Esophagus mucosa (tissue), 1 donor: ENCODE data around the gene SUPT7L. TPM values are rescaled to one million over a fixed set of nuclear protein-coding genes. Genes with fewer than 3 reads are reported as not detected.

ENCODE experiments used
- ATAC-seq: fragments of 200-7000 bp; cut with Tn5 transposase; one replicate; pipeline ENCODE4 v1.9.1; 2020
- total RNA-seq: library from RNA; stranded (reverse); gene quantifications from one replicate; pipeline ENCODE4 v1.2.4, GENCODE V29; 2023
- donor health status: DM: yes; HTN: yes; CAD: no.

SUPT7L gene, protein sequence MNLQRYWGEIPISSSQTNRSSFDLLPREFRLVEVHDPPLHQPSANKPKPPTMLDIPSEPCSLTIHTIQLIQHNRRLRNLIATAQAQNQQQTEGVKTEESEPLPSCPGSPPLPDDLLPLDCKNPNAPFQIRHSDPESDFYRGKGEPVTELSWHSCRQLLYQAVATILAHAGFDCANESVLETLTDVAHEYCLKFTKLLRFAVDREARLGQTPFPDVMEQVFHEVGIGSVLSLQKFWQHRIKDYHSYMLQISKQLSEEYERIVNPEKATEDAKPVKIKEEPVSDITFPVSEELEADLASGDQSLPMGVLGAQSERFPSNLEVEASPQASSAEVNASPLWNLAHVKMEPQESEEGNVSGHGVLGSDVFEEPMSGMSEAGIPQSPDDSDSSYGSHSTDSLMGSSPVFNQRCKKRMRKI
- 11.7 TPM for total RNA-seq

DNA sequence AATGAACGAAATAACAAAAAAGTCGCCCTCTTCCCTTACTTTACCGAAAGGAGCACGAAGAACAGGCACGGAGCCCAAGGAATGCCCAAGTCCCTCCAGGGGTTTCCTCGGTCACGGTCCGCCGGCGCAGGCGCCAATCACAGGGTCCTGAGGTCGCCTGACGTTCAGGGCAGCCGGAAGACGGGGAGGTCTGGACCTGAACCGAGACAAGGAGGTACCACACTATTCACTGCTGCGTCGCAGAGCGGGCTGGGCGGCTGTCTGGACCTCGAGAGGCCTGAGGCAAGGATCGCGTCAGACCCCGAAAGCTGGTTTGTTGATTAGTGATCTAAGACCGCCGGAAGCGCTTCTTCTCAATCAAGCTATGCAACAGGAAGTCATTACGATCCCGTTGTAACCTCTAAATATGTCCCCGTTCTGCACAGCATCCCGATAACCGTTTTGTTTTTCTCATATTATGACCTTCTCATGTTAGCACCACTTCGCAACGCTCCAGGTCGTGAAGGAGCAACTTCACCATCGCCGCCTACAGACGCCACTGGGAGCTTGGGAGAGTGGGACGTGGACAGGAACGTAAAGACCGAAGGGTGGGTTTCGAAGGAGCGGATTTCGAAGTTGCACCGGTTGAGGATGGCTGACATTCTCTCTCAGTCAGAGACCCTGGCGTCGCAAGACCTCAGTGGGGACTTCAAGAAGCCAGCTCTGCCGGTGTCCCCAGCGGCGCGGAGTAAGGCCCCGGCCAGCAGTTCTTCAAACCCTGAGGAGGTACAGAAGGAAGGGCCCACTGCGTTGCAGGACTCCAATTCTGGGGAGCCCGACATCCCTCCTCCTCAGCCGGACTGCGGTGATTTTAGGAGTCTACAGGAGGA lies at the start of gene SUPT7L, which contains the start of gene SLC4A1AP:
Gene SUPT7L (minus strand): TSS at position 330 of the 869 bp plus-strand sequence. CDS start 1,422 bp downstream, outside the sequence.
Gene SLC4A1AP (plus strand): TSS at position 605 of the 869 bp plus-strand sequence. CDS start 26 bp downstream, at position 631.
- peak; percentile 78 for ATAC-seq

DNA sequence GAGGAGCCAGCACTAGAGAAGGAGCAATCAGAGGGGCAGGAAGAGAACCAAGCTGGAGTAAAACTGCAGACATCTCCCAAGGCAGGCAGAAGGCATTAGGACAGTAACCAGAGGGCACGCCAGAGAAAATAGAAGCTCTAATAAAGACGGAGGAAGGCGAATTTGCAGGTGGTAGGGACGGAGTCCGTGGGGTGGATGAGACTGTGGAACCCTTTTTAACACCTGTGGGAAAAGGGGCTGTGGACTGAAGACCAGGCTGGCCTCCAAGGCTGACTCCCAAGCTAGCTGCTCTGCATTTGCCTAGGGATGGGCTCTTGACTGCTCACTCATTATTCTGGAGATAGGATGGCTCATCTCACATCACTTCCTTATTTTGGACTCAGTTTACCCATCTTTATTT lies 49.8 kb upstream of the SUPT7L start:
- ATAC-seq = no peak

DNA sequence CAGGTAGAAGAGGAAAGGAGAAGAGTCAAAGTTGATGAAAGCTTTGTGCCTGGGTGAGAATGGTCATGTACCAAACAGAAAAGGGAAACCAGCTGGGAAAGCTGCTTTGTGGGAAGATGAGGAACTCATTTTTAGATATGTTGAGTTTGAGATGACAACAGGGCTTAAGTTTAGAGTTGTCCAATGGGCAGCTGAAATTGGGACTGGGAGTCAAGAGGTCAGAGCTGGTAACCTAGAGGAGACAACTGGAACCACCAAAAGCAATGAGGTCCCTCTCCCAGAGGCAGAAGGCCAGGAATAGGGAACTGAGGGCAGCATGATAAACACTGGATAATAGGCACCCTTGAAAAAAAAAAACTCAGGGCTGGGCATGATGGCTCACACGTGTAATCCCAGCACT lies 49.1 kb upstream of the SUPT7L start:
- no peak for ATAC-seq

DNA sequence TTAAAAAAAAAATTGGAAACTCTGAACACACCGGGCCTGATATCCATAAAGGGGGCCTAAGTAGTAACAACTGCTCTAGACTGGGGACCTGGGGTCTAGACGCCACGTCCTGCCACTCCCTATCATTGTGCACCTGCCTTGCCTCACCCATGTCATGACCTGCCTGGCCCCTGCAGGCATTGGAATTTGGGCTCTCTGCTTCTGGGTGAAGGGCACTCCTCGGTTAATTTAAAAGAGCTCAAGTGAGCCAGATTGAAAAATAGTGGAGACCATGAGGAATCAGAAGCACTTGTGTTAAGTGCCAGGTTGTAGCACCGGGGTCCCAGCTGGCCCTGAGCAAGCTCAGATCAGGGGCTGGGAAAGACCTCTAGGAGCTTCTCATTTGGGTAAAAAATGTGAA lies 48.4 kb upstream of the SUPT7L start:
- ATAC-seq = peak; percentile 67

DNA sequence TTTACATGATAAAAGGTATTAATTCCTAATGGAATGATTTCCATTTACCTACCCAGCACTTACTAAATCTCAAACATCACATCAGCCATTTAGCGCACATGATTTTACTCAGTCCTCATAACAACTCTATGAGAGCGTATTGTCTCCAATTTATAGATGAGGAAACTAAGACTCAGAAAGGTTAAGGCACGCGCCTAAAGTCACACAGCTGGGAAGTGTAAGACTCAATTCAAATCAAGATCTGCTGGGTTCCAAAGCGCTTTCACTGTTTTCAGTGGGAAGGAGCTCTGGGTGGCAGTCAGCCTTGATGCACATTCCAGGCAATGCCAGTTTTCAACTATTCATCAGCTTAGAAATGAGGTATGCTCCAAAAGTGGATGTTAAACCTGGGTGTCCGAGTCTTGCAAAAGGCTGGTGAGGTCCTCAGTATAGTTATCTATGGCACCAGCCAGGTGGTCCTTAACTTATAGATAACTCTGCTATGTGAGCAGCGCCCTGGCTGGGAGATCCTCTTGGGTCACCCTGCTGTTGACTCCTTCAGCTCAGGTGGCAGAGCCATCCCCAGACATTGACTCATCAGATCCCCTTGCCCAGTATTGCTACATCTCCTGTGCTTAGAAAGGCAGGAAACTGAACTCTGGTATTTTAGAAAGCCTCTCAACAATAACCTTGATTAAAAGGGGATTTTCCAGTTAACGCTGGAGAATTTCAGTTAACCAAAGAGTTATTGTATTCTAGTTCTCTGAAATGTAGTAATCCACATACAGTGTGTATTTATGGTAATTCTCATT lies 47.4 kb upstream of the SUPT7L start:
- ATAC-seq = peak; percentile 39

DNA sequence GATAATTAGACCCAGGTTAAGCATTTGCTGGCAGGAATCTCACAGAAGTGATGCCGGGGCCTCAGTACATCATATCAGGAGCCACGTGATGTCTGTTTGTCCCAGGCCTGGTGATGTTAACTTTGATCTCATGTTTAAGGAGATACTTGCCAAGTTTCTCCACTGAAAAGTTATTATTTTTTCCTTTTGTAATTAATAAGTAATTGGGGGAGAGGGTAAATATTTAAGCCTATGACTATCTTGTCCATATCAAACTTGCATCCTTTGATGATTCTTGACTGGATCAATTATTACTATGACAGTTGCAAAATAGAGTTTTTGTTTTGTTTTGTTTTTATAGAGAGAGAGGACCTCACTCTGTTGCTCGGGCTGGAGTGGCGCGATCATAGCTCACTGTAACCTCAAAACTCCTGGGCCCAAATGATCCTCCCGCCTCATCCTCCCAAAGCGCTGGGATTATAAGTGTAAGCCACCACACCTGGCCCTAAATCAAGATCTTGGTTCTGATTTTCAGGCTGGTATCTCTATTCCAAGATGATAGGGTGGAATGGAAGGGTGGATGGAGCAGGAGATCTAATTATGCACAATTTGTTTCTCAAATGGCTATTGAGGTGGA lies 46.7 kb upstream of the SUPT7L start:
- no peak for ATAC-seq

DNA sequence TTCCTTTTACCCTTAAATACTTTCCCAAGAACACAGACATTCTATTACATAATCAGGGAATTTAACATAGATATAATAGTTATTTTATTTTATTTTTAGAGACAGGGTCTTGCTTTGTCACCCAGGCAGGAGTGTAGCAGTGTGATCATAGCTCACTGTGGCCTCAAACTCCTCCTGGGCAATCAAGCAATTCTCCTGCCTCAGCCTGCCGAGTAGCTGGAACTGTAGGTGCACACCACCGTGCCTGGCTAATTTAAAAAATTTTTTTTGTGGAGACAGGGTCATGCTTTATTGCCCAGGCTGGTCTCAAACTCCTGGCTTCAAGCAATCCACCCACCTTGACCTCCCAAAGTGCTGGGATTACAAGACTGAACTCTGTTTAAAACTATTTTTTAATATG lies 45.9 kb upstream of the SUPT7L start:
- ATAC-seq = no peak

DNA sequence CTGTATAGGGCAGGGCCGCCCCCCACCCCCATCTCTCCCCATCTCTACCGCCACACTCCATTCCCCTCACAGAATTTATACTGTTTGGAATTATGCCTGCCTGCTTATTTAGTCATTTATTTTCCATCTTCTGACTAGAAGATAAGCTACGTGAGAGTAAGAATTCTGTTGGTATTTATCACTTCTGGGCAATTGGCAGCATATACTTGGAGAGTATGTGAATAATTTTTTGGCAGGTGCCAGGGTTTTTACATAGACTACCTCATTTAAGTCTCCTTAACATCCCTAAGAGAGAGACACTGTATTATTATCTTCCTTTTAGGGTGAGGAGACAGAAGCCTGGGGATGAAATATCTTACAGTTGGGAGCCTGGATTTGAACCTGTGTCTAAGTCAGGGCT lies 45.3 kb upstream of the SUPT7L start:
- no peak for ATAC-seq

DNA sequence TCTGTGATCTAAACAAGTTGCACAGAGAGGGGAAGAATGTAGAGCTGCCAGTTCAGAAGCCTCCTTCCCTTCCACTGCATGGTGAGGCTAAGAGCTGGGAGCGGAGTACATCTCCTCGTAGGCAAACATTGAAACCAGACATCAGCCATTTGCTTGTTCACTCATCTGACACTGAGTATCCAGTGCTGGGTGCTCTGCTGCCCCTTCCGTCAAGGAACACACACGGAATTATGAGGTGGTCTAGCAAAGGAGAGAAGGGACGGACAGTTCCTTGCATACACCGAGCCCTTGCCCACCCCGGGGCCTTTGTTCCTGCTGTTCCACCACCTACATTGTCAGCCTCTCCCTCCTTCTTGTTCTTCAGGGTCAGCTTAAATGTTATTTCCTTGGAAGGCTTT lies 44.8 kb upstream of the SUPT7L start:
- ATAC-seq = no peak

DNA sequence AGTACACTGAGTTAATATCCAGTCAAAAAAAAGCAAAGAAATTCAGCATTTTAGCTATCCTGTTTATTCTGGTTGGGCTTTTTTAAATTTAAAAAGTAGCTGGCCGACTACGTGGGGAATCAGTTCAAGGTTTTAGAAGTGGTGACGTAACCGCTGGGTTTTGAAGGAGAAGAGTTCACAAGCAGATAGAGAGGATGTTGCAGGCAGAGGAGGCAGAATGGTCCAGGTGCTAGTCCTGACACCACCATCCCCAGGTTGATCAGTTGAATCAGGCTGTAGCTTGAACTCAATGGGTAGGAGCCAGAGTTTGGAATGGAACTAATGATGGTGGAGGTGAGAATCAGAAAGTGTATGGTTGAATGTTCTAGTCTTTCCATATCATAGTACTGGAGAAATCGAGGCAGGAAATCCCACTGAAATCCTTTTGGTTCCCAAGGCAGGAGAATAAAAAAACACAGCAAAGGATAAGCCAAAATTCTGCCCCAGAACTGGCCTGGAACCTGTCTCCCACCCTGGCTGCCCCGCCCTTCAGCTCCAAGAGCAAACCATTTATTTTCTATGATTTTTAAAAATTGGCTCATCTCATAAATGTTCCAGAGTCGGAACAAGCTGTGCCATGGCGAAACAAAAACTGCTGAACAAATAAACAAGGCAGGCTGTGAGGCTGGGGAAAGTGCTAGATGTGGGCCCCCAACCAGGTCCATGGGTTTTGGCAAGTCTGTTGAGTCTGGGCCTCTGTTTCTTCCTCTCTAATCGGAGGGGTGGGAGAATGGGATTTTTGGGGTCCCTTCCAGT lies 44.2 kb upstream of the SUPT7L start:
- ATAC-seq = no peak

DNA sequence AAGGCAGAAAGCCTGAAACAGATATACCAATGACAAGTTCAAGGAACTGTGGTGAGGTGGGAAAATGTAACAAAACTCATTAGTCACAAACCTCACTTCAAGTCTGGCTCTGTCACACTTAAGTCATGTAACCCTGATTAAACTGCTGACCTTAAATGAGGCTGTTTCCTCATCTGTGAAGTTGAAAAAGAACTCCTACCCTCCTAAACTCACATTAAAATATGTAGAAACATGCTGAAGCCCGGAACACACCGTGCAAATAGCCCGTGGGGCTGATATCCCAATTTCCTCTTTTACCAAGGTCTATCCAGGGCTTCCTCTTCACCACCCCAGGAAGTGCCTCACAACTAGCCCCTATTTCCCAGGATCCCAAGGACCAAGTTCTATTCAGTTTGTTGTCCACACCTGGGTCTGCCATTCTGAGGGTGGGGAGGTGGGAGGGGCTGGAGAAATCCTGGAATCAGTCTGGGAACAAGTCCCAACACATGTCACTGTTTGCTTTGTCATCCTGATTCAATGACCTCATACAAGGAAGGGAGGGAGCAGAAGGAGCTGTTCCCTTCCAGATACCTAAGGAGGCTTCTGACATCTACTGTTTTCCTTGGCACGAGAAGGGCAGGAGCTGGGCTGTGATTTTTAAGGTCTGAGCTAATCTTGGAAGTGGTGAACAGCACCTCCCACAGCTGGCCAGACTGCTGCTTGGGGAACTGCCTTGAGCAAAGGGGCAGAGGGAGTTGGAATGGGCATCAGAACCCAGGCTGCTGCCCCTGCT lies 42.6 kb upstream of the SUPT7L start:
- peak; percentile 87 for ATAC-seq

DNA sequence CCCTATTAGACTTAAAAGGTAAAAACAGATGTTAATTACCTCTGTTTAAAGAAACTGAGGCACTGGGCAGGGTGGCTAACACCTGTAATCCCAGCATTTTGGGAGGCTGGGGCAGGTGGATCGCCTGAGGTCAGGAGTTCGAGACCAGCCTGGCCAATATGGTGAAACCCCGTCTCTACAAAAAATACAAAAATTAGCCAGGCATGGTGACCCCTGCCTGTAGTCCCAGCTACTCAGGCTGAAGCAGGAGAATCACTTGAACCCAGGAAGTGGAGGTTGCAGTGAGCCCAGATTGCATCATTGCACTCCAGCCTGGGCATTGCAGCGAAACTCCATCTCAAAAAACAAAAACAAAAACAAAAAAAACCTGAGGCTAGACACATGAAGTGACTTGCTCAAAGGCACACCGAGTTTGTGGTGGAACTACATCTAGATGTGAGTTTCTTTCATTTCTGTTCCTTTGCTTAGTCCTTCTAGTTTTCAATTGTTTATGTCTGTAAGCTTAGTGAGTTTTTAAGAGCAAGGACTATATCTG lies 41.0 kb upstream of the SUPT7L start:
- ATAC-seq = no peak

DNA sequence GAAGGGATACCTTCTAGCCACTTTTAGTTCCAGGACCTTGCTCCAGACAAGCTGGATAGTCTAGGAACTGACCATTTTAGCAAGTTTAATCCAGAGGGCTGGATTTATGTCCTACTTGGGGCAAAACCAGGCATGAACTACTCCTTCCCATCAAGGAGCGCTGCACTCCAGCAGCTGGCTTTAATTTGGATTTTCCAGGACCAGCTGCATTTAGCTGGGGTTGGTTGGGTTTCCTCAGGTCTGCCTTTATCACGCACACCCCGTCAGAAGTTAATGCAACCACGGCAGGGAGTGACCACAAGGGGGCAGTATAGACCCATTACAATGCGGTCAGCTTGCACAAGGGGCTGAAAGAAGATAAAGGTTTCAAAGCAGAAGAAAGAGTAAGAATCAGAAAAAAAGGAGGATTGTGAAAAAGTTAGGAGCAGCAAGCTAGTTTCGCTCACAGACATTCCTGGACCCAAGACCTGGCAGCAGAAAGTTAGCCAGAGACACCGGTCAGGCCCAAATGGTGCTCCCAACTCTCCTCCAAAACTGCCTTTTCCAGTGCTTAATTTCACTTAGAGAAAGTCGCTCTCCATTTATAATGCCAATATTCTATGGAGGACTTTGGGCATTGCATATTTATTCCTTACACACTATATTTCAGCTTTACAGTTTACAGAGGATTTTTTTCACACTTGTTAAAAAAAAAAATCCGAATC lies 40.4 kb upstream of the SUPT7L start:
- peak; percentile 55 for ATAC-seq

DNA sequence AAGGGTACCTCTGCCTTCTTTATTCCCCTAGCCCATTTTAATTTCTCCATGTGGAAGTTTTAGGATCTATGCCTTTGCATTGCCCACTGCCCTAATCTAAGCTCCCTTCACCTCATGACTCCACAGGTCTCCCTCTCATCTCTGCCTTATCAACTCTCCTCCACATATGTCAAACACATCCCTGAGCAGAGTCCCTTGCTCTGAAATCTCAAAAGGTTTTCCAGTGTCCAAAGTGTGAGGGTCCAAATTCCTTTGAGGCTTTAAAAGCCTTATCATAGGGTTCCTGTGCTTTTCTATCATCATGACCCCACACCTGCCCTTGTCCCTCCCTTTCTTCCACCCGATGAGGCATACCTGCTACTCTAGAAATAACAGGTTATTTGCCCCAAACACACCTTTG lies 38.9 kb upstream of the SUPT7L start:
- ATAC-seq = no peak

DNA sequence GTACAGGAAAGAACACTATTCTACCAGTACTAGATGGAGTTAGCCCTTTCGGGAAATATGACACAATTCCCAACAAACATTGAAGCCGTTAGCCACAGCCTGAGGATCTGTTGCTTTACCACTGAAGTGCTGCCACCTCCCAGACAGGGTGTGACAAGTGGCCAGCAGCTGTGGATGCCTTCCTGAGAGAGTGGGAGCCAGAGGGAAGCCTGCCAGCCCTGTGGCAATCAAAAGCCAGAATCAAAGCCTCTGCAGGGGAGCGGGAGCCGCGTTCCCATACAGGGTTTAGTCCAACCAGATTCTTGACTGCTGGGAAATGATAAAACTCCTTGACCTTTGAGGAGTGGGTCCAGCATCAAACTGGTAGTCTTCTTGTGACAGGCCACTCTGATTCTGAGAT lies 38.3 kb upstream of the SUPT7L start:
- ATAC-seq = no peak

DNA sequence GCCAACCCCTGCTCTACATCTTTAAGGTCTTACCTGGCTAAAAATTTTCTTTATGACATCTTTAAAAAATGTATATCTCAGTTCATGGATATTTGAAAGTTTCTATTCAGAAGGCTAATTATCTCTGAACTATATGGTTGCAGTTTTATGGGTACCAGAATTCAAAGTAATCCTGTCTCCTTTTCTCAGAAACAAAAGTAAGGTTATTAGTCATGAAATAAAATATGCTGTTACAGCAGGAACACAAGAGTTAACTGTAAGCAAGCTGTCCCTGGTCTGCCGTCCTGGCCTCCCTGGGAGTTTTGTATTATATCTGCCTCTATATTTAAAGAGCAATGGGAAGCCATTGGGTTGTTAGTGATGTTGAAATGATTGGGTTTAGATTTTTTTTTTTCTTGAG lies 34.2 kb upstream of the SUPT7L start:
- no peak for ATAC-seq

DNA sequence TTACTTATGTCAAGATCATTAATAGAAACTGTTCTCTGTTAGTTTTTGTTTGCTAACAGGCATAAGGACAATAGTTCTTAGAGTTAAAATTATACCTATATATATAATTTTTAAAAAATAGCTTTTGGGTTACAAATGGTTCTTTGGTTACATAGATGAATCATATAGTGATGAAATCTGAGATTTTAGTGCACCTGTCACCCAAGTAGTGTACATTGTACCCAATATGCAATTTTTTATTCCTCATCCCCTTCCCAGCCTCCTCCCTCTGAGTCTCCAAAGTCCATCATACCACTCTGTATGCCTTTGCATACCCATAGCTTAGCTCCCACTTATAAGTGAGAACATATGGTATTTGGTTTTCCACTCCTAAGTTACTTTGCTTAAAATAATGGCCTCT lies 26.6 kb upstream of the SUPT7L start:
- ATAC-seq = no peak

DNA sequence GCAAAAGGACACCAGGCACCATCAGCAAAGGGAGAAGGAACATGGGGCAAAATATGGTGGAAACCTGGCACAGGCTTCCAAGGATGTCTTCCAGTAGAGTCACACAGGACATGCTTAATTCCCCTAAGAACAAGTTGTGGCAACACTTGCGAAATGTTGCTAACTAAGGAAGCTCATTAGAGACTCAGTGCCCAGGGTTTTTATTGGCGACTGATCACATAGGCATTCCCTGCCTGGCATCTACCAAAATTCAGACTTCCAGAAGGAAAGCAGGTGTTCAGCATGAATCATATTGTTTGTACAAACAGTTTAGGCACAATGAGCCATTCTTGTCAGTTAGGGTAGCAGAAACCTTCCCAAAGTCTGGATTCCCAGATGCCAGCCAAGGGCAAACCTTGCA lies 26.0 kb upstream of the SUPT7L start:
- peak; percentile 52 for ATAC-seq

DNA sequence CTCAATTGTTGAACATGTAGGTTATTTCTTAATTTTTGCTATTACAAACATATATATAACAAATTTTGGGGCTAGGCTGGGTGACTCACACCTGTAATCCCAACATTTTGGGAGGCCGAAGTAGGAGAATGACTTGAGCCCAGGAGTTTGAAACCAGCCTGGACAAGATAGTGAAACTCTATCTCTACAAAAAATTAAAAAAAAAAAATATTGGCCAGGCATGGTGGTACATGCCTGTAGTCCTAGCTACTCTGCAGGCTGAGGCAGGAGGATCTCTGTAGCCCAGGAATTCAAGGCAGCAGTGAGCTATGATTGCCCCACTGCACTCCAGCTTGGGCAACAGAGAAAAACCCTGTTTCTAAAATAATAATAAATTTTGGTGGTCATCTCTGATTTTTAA lies 23.8 kb upstream of the SUPT7L start:
- ATAC-seq = peak; percentile 35

DNA sequence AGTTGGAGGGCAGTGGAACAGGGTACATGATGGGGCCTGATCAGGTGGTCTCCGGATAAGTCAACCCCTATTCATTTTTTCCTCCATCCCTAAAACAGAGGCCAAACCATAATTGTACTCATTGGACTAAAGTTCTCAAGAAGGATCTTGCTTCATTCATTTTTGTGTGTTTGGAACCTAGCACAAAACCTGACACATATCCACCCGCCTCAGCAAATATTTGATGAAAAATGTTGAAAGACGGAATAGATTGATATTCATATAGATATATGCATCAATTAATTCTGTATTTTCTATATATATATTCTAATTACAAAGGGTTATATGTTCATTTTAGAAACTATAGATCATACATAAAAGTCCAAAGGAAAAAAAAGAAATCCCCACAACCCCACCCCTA lies 22.2 kb upstream of the SUPT7L start:
- ATAC-seq = no peak
